ENCODE measurements around the gene DMRT1.

- TF ChIP-seq CTCF (conservative IDR thresholded peaks at IDR 0.05 in 1 of 2, IDR thresholded peaks at IDR 0.05 in 1 of 2; ENCODE audit: extremely low read depth in 1 of 2, insufficient read depth in 1 of 2, low read depth in 1 of 2, low read length in 2 of 2) (no peak), EZH2 (IDR thresholded peaks at IDR 0.05; ENCODE audit: borderline replicate concordance, low read length) (no peak)
Measured at GRCh38 chr9:967436-967835, 125.9 kb downstream of the DMRT1 start.
